Activated CD4-positive, alpha-beta T cell treated with anti-CD3 and anti-CD28 coated beads, Interleukin-2, amount 10 ng/mL, durations not matched to agents 7 days and 5 days (primary cell): Measurements from ENCODE around the gene MAP2K6. TPM values are rescaled to one million over a fixed set of nuclear protein-coding genes. Genes with fewer than 3 reads are reported as not detected.

Experiments
- CTCF ChIA-PET: fragments of 350-600 bp; sonication (Branson Sonifier 250); formaldehyde crosslinking; loops from one replicate; lab custom pipeline; 2021; ENCODE audit warnings: antibody characterized with exemption; lab: Charles Lee
- POLR2A ChIA-PET: fragments of 350-600 bp; sonication (Branson Sonifier 250); formaldehyde crosslinking; loops from one replicate; lab custom pipeline; 2021; ENCODE audit warnings: antibody characterized with exemption; lab: Charles Lee
- DNase-seq: peaks from one replicate; pipeline ENCODE4 v3.0.0-alpha.2; 2020
- H3K27ac Mint-ChIP-seq: one replicate; pipeline ENCODE4 v1.8.0; 2021; ENCODE audit warnings: mild to moderate bottlenecking, moderate library complexity, mixed read lengths
- H3K27me3 Mint-ChIP-seq: one replicate; pipeline ENCODE4 v1.8.0; 2021; ENCODE audit warnings: mixed read lengths
- H3K36me3 Mint-ChIP-seq: one replicate; pipeline ENCODE4 v1.8.0; 2021; ENCODE audit warnings: low read depth, mixed read lengths
- H3K4me1 Mint-ChIP-seq: one replicate; pipeline ENCODE4 v1.8.0; 2021; ENCODE audit warnings: mixed read lengths
- H3K4me3 Mint-ChIP-seq: one replicate; pipeline ENCODE4 v1.8.0; 2021; ENCODE audit warnings: mild to moderate bottlenecking, moderate library complexity, mixed read lengths
- H3K9me3 Mint-ChIP-seq: one replicate; pipeline ENCODE4 v1.8.0; 2021; ENCODE audit warnings: mixed read lengths
- total RNA-seq, 2 experiments: library from RNA; stranded (reverse); gene quantifications; one replicate each; pipeline ENCODE4 v1.2.3, GENCODE V29; 2021

The MAP2K6 gene
- total RNA-seq, 2 experiments from 2014 or later: 11.0 to 11.6 TPM

DNA sequence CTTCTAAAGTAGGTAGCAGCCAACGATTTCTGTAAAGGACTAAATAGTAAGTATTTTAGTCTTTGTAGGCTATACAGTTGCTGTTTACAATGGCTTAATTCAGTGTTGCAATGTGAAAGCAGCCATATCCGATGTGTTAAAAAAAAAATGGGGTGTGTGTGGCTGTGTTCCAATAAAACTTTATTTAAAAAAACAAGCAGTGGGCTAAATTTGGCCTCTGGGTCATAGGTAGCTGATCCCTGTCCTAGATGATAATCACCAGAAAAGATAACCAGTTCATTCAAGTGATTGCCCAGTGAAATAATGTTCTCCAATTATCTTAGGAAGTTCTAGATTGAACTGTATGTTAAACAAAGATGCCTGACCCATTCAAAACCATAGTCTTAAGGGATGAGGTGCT lies 124.3 kb downstream of the MAP2K6 start:
- POLR2A ChIA-PET: no interaction called here
- H3K4me1 Mint-ChIP-seq: no peaks in the 10 kb centered on the region
- H3K27me3 Mint-ChIP-seq: no peaks in the 10 kb centered on the region

DNA sequence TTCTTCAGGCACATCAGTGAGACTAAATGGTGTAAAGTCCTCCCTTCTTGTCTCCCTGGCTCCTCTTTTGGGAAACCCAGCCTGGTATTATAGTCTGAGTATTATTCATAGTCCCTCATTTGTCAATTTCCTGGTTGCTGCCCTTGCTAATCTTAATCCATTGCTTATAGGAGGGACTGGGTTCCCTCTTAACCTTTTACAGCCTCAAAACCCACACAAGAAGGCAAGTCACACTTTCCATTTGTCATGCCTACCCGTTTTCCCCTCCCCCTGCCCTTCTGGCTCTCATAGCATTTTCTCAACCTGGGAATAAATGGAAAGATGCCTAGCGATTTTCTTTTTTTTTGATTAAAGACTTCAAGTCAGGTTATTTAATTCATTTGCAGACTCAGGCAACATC lies 124.8 kb downstream of the MAP2K6 start:
- CTCF ChIA-PET: interaction anchor here (1.2 to 1.7 kb wide), 2 partner anchors 9 to 110 kb away, joined by 3 to 5 read pairs; no protein-coding TSS in a partner anchor
- H3K9me3 Mint-ChIP-seq: no peaks in the 10 kb centered on the region
- H3K4me3 Mint-ChIP-seq: no peak overlapping the region
- POLR2A ChIA-PET: no interaction called here
- no peaks in the 10 kb centered on the region for H3K36me3 Mint-ChIP-seq
- H3K27me3 Mint-ChIP-seq: no peaks in the 10 kb centered on the region
- H3K27ac Mint-ChIP-seq: no peak overlapping the region
- DNase-seq: no peak
- H3K4me1 Mint-ChIP-seq: no peaks in the 10 kb centered on the region

More for the DNA sequence above, 124.3 kb downstream of the MAP2K6 start:
- CTCF ChIA-PET: interaction anchor here (1.7 kb wide), 1 partner anchor 9 kb away, joined by 5 read pairs; no protein-coding TSS in a partner anchor
- Mint-ChIP-seq H3K27ac (no peak overlapping the region), H3K36me3 (no peaks in the 10 kb centered on the region), H3K9me3 (no peaks in the 10 kb centered on the region), H3K4me3 (no peak overlapping the region)
- DNase-seq: no peak

DNA sequence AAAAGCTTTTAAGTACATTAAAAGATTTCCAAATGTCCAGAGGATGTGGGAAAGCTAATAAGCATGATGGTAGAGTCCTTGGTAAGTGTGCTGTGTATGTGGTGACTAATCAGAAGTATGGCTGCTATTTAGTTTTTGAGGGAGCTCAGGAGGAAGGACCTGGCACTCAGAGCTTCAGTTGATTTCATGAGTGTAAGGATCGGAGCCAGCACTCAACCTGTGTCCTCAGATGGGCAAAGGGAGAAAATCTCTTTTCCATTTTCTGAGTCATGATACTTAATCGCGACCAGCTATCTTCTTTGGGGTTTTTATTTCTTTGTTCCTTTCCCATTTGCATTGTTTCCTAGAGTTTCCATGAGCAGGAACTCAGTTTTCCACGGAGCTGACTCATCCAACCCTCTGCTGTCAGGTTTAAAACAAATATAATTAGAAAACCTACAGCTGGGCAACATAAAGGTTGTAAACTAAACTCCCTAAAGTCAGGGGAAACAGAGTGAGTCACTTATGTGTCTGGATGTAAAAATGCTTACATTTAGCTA lies 125.4 kb downstream of the MAP2K6 start:
- Mint-ChIP-seq H3K27me3 (no peaks in the 10 kb centered on the region), H3K4me3 (no peak overlapping the region), H3K9me3 (no peaks in the 10 kb centered on the region), H3K36me3 (no peaks in the 10 kb centered on the region), H3K27ac (no peak overlapping the region), H3K4me1 (no peaks in the 10 kb centered on the region)
- CTCF ChIA-PET: interaction anchor here (1.2 to 1.7 kb wide), 3 partner anchors 10 to 110 kb away, joined by 3 to 5 read pairs (median 3); no protein-coding TSS in a partner anchor
- no peak for DNase-seq
- POLR2A ChIA-PET: no interaction called here

DNA sequence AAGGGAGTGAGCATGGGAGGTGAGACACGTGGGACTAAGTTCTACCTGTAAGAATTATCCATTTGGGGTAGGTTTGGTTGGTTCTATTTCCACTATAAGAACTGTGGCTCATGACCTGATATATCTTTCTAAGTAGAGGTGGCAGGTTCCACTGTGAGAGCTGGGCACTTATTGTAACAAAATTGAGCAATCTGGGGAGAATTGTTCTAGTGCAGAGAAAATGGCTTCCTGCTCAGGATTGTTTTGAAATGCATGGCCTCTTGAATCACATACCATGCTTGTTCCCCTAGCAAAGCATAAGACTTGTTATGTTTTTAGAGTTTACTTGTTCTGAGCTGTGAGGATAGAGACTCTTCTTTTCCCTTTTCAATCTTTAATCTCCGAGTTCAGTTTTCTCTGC lies 125.9 kb downstream of the MAP2K6 start:
- CTCF ChIA-PET: interaction anchor here (1.2 to 1.7 kb wide), 3 partner anchors 10 to 111 kb away, joined by 3 to 5 read pairs (median 3); no protein-coding TSS in a partner anchor
- DNase-seq: no peak
- Mint-ChIP-seq H3K27ac (no peak overlapping the region), H3K36me3 (no peaks in the 10 kb centered on the region), H3K27me3 (no peaks in the 10 kb centered on the region), H3K9me3 (no peaks in the 10 kb centered on the region), H3K4me1 (no peaks in the 10 kb centered on the region), H3K4me3 (no peak overlapping the region)
- POLR2A ChIA-PET: no interaction called here

DNA sequence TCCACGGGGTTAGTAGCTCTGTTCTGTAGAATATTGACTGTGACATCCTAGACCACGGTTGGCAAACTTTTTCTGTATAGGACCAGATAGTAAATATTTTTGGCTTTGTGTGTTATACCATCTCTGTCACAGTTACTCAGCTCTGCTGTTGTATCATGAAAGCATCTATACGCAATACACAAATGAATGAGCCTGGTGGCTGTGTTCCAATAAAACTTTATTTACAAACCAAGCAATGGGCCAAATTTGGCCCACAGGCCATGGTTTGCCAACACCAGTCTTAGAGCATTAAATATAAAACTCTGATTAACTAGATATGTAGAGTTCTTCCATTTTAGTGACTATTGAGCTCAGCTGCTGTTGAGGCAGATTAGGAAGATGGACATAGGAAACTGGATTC lies 132.7 kb downstream of the MAP2K6 start:
- no peak for DNase-seq
- Mint-ChIP-seq H3K4me3 (no peak overlapping the region), H3K9me3 (no peaks in the 10 kb centered on the region), H3K27me3 (no peaks in the 10 kb centered on the region), H3K36me3 (no peaks in the 10 kb centered on the region), H3K4me1 (no peaks in the 10 kb centered on the region), H3K27ac (no peak overlapping the region)
- CTCF ChIA-PET: interaction anchor here (1.2 kb wide), 1 partner anchor 9 kb away, joined by 4 read pairs; no protein-coding TSS in a partner anchor
- POLR2A ChIA-PET: no interaction called here

DNA sequence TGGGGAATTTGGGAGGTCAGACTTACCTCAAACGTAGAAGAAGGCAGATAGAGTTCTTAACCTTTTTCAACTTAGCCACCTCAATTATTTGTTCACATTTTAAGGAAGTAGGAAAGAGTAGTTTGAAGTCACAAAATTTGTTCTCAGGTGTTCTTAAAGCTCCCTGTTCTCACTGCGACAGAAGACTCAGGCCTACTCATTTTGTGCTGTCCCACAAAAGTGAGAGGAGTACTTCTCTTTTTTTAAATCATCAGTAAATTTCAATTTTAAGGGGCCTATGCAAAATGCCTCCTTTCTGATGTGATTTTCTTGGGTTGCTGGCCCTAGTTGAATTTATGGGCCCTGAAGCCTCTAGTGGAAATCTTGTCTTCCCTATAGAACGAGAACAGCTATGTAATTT lies 133.4 kb downstream of the MAP2K6 start:
- DNase-seq: no peak
- Mint-ChIP-seq H3K4me3 (no peak overlapping the region), H3K4me1 (no peaks in the 10 kb centered on the region), H3K27ac (no peak overlapping the region), H3K27me3 (no peaks in the 10 kb centered on the region), H3K9me3 (no peaks in the 10 kb centered on the region), H3K36me3 (no peaks in the 10 kb centered on the region)
- ChIA-PET POLR2A (no interaction called here), CTCF (interaction anchor here (1.2 kb wide), 1 partner anchor 9 kb away, joined by 4 read pairs; no protein-coding TSS in a partner anchor)

DNA sequence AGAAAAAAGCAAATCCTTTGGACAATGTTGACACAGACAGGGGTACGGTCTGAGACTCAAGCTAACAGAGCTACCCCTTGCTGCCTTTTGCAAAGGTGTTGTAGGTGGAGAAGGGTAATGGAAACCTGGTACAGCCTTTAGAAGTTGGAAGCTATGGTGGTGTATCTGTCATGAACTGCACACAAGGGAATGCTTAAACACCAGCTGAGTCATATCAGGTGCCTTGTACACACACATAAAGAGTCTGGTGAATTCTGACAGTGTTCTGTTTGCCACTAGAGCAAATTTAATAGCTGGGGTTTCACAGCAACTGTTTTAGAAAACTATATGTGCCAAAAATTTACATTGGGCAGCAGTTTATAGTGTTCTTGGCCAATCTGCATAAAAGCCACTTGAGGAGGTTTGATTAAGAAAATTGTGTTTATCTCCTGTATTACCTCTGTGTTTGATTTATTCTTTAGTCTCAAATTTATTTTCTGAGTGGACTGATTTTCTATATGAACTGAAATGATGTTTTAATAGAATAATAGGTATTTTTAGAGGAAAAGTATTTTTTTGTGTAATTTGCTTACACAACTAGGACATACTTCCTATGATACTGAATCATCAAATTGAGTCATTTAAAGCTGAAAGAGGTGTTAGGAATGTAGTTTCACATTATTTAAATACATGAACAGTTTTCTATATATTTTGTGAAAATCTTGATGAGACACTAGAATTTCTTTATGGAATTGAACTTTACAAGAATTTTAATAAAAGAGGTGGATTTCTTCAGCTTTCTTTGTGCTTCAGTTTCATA lies 136.9 kb downstream of the MAP2K6 start:
- Mint-ChIP-seq H3K36me3 (no peaks in the 10 kb centered on the region), H3K9me3 (no peaks in the 10 kb centered on the region), H3K4me1 (no peaks in the 10 kb centered on the region), H3K4me3 (no peak overlapping the region), H3K27me3 (no peaks in the 10 kb centered on the region), H3K27ac (no peak overlapping the region)
- ChIA-PET POLR2A (no interaction called here), CTCF (no interaction called here)
- no peak for DNase-seq

DNA sequence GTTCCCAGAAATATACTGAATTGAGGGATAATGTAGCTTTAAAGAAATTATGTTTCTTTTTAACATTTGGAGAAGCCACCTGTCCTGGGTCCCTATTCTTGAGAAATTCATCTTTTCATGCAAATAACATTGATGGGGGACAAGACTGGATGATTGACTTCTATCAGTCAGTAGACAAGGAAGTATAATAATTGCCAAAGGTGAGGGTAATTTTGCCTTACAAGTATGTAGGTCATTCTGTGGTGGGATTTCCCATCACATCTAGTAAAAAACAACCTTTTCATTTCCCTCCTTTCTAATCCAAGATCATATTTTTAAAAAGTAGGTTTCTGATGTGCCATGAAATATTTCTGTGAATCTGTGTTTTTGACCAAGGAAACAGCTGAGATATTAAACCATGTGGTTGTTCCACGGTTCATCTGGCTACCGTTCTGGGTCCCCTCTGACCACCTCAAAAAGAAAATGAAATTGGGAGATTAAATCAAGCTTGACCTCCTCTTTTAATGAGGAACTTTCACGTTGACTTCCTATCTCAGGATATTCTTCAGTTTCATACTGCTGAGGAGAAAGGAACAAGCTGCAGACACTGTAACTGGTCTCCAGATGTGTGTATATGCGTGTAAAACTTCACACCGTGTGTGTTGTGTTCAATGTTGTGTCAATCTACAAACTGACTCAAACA lies 138.6 kb downstream of the MAP2K6 start:
- H3K9me3 Mint-ChIP-seq: no peaks in the 10 kb centered on the region
- no peak for DNase-seq
- H3K36me3 Mint-ChIP-seq: no peaks in the 10 kb centered on the region
- CTCF ChIA-PET: no interaction called here
- no peaks in the 10 kb centered on the region for H3K4me1 Mint-ChIP-seq
- H3K4me3 Mint-ChIP-seq: no peak overlapping the region
- H3K27me3 Mint-ChIP-seq: no peaks in the 10 kb centered on the region
- POLR2A ChIA-PET: interaction anchor here (0.6 kb wide), 1 partner anchor 9 kb away, joined by 3 read pairs; no protein-coding TSS in a partner anchor
- no peak overlapping the region for H3K27ac Mint-ChIP-seq

DNA sequence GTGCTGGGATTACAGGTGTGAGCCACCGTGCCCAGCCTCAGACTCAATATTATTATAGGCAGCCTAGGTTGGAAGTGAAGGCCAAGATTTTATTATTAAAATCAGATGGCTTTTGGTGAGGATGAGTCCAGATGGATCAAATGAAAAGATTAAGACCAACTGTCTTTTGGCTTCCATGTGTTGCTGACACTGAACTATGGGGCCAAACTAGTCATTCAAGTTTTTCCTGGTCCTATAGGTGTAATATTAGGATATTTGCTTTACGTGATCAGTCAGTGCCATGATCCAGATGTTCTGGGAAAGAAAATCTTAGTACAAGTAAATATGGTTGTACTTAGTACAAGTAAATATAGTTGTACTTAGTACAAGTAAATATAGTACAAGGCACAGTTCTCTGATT lies 140.6 kb downstream of the MAP2K6 start:
- no peaks in the 10 kb centered on the region for H3K4me1 Mint-ChIP-seq
- H3K27ac Mint-ChIP-seq: no peak overlapping the region
- H3K27me3 Mint-ChIP-seq: no peaks in the 10 kb centered on the region
- ChIA-PET CTCF (no interaction called here), POLR2A (no interaction called here)
- H3K4me3 Mint-ChIP-seq: no peak overlapping the region
- no peaks in the 10 kb centered on the region for H3K9me3 Mint-ChIP-seq
- H3K36me3 Mint-ChIP-seq: no peaks in the 10 kb centered on the region
- no peak for DNase-seq

DNA sequence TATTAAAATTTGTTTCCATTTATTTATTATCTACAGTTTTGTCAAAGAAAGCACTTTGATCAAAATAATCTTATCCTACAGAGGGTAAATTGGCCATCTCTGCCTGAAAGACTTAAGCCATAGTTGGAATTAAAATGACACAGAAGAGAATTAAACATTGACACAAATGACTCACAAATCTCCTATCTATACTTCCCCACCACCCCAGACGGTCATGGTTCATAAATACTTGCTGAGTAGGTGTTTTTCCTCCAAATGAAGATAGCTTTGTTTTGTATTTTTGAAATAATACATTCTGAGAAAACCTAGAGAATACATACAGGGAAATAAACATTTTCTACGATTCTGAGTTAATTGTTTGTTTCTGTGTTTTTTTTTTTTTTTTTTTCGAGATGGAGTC lies 142.8 kb downstream of the MAP2K6 start:
- H3K4me3 Mint-ChIP-seq: no peak overlapping the region
- no peak for DNase-seq
- ChIA-PET CTCF (interaction anchor here (0.7 kb wide), 1 partner anchor 14 kb away, joined by 3 read pairs; no protein-coding TSS in a partner anchor), POLR2A (no interaction called here)
- H3K9me3 Mint-ChIP-seq: no peaks in the 10 kb centered on the region
- no peaks in the 10 kb centered on the region for H3K4me1 Mint-ChIP-seq
- no peaks in the 10 kb centered on the region for H3K36me3 Mint-ChIP-seq
- no peaks in the 10 kb centered on the region for H3K27me3 Mint-ChIP-seq
- no peak overlapping the region for H3K27ac Mint-ChIP-seq

DNA sequence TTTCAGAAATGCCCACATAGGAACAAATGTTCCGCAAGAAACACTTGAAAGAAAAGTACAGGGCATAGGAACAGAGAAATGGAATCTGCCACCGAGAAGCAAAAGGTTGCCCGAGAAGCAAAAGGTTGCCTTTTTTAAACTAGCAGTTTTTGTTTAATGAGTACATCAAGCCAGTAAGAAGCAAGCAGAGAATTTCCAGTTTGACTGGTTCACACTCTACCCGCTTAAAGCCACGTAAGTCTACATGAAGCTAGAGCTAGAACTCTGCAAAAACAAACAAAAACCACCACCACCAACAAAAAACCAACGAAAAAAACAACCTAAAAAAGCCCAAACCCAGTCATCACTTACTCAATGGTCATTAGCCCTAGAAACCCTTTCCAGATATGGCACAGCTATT lies 144.3 kb downstream of the MAP2K6 start:
- Mint-ChIP-seq H3K9me3 (no peaks in the 10 kb centered on the region), H3K36me3 (no peaks in the 10 kb centered on the region), H3K4me1 (no peaks in the 10 kb centered on the region), H3K27me3 (no peaks in the 10 kb centered on the region), H3K4me3 (no peak overlapping the region), H3K27ac (no peak overlapping the region)
- DNase-seq: no peak
- POLR2A ChIA-PET: no interaction called here
- CTCF ChIA-PET: no interaction called here

DNA sequence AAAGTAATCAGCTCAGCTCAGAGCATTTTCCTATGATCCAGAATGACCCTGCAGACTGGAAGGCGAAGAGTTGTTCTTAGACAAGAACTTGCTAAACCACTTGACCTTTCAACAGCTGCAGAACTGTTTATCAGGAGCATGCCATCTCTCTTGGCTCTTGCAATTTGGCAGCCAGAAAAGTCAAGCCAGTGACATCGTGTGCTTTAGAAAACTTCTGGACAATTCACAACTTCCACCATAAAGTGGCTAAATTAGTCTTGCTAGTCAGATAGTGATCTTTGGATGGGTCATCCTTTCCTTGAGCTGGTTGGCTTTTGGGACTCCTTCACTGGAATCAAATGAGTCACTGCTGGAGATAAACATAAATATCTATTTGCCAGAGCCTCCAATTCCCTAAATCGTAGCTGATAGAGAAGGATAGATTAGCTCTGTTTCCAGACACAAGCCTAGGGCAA lies 146.5 kb downstream of the MAP2K6 start:
- Mint-ChIP-seq H3K27ac (no peak overlapping the region), H3K4me3 (no peak overlapping the region), H3K4me1 (no peaks in the 10 kb centered on the region), H3K36me3 (no peaks in the 10 kb centered on the region), H3K9me3 (no peaks in the 10 kb centered on the region), H3K27me3 (no peaks in the 10 kb centered on the region)
- CTCF ChIA-PET: no interaction called here
- DNase-seq: no peak
- POLR2A ChIA-PET: no interaction called here

DNA sequence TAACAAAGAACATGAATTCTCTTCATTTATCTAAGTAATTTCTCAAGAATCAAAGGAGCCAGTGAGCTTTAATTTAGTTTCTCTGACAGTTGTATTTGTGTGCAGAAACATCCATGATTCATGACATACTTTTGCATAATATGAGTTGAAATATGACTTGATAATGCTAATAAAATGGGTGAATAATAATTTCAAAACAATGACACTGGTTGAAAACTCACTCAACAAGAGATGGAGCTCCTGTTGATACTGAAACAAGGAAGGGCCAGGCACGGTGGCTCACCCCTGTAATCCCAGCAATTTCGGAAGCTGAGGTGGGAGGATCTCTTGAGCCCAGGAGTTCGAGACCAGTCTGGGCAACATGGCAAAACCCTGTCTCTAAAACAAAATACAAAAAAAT lies 147.0 kb downstream of the MAP2K6 start:
- no peak overlapping the region for H3K4me3 Mint-ChIP-seq
- no peaks in the 10 kb centered on the region for H3K36me3 Mint-ChIP-seq
- H3K4me1 Mint-ChIP-seq: no peaks in the 10 kb centered on the region
- no peaks in the 10 kb centered on the region for H3K9me3 Mint-ChIP-seq
- no peak overlapping the region for H3K27ac Mint-ChIP-seq
- no peak for DNase-seq
- CTCF ChIA-PET: no interaction called here
- no peaks in the 10 kb centered on the region for H3K27me3 Mint-ChIP-seq
- POLR2A ChIA-PET: no interaction called here
